Stimulated activated CD8-positive, alpha-beta memory T cell treated with anti-CD3 and anti-CD28 coated beads, Interleukin-4, amount 100 ng/mL, for 24 hours (primary cell): Measurements from ENCODE around the gene NOC2L.
"Not testable (repeated sequence)": the region's sequence is repeated elsewhere in the genome, so short reads cannot be mapped to it uniquely, and the experiment has no call there.

Experiments
- DNase-seq: peaks from one replicate; pipeline ENCODE4 v3.0.0-alpha.2; 2020; ENCODE audit warnings: low read depth

Gene NOC2L

GRCh38 chr1:962381-963300, 3.6 kb upstream of the NOC2L start:
- no peak for DNase-seq

DNA sequence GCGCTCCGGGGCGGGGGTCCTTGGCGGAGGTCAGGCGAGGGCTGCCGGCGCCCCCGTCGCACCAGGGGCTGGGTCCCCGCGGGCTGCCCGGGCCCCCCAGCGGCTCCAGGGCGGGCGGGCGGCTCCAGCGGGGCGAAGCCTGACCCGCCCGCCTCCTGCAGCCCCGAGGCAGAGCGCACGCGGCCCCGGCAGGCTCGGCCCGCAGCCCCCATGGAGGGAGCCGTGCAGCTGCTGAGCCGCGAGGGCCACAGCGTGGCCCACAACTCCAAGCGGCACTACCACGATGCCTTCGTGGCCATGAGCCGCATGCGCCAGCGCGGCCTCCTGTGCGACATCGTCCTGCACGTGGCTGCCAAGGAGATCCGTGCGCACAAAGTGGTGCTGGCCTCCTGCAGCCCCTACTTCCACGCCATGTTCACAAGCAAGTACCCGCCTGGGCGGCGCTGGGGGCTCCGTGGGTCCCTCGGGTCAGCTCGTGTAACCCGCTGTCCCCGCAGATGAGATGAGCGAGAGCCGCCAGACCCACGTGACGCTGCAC, 2.1 kb upstream of the NOC2L start:
- no peak for DNase-seq

- peak; percentile 77 for DNase-seq
Measured at GRCh38 chr1:960363-961131, 1.5 kb upstream of the NOC2L start, which contains the start of gene KLHL17. Gene KLHL17, plus strand, starts transcription at chr1:960584. Its CDS starts 110 bp downstream, at chr1:960694.

DNA sequence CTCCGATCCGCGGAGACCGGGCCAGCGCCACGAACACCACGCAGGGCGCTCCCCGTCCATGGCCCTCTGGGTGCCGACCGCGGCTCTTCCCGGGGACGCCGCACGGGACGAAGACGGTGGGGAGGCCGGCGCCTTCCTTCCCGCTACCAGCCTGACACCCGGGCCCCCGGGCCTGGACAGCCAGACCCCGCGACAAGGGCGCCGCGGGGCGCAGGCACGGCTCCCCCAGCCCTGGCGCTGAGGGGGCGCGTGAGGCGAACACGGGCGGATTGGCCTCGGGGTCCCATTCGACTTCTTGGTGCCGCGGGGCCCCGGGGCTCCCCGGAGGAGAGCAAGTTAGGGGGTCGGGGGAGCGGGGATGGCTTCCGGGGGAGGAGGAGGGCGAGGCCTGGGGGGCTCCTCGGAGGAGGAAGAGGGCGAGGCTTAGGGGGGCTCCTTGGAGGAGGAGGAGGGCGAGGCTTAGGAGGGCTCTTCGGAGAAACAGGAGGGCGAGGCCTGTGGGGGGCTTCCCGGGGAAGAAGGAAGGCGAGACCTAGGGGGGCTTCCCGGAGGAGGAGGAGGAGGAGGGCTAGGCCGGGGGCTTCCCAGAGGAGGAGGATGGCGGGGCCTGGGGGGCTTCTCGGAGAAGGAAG, 791 bp upstream of the NOC2L start:
- no peak for DNase-seq

- no peak for DNase-seq
Measured at GRCh38 chr1:956636-957035, 2.4 kb downstream of the NOC2L start.

DNA sequence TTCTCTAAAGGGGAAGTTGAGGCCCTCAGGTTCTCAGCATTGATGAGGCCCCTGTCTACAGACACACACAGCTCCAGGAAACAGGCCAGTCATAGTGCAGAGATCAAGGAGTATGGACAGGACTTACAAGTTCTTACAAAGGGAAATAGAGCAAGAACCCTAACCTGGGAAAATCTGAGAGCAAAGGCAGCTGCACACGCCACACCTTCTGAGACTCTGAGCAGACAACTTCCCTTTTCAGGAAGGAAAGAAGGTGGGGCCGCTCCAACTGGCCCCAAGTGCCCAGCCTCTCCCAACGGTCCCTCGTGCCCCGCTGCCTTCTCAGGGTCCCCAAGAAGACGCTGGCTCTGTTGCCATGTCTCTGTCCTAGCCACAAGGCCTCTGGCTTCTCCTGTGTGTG, 3.6 kb downstream of the NOC2L start:
- no peak for DNase-seq

DNA sequence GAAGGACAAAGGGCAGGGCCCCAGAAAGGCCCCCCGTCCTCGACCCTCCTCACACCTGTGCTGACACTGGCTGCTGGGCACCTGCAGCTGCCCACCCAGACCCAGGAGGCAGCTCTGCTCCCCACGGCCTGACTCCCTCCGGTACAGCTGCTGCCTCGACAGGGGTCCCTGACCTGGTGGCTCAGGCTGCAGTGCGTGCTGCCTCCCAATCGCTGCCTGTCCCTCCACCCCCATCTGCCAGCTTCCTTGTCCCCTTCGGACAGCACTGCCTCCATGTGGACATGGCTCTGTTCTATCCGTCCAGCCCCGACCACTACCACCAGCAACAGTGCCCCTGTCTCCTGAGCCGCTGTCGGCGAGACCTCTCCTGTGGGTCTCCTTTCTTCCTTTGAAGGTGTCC, 4.1 kb downstream of the NOC2L start:
- no peak for DNase-seq

DNA sequence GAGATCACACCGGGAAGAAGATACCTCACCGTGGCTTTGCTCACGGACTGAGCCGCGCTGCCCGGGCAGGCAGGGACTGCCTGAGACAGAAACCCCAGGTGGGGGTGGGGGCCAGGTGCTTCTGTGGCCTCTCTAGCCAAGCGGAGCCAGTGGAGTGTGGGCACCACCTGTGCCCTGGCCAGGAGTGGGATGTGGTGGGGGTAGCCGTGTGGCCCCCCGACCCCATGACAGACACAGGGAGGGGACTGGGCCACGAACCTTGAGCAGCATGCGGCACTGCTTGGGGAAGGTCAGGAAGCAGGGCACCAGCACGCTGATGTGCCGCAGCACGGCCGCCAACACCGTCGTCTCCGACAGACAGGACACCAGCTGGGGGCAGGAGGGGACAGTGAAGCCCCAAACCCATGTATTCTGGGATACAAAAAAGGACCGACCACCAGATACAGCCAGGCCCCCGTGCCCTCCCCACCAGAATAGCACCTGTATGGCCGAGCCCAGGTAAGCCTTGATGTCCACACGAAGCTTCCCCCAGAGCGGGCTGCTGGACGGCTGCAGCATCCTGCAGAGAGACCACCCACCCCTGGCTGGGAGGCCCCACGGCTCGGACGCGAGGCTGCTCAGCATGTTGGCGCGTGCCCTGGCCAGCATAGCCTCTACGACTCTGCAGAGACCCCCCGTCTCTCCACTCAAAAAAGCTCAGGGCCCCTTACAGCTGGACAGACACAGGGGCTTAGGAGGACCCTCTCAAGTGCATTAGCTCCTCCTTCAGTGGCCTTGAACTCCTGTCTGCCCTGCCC, 5.3 kb downstream of the NOC2L start:
- DNase-seq, result no peak

DNA sequence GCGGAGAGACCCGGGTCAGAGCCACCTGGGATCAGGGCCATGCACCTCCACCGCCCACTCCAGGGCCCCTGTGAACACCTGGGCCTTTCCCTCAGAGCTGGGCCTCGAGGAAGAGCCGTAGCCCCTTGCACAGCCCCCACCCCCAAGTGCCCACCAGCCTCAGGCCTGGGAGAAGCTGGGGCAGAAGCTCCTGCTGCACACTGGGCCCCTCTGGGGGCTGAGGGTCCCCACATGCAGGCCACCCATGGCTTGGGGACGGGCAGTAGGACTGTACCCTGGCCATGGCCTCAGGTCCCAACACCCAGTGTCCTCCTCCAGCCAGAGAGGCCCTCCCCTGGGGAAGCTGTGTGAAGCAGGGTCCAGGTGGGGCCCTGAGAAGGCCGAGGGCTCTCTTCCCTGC, 6.5 kb downstream of the NOC2L start:
- no peak for DNase-seq

- no peak for DNase-seq
Measured at GRCh38 chr1:952201-952600, 6.9 kb downstream of the NOC2L start.

DNA sequence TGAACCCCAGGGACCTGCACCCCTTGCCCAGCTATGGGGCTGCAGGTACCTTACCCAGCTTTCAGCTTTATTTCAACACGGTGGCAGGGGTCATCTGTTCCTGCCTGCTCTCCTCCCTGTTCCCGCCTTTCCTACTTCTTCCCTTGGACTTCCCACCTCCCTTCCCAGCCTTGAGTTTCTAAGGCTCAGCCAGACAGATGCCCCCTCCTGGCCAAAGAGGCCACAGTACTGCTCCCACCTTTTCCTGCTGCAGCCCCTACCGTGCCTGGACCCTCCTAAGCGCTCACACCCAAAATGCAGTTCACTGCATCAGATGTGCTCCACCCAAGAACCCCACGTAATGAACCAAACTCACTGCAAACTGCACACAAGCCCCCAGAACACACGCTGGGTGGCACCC, 7.7 kb downstream of the NOC2L start:
- no peak for DNase-seq

DNA sequence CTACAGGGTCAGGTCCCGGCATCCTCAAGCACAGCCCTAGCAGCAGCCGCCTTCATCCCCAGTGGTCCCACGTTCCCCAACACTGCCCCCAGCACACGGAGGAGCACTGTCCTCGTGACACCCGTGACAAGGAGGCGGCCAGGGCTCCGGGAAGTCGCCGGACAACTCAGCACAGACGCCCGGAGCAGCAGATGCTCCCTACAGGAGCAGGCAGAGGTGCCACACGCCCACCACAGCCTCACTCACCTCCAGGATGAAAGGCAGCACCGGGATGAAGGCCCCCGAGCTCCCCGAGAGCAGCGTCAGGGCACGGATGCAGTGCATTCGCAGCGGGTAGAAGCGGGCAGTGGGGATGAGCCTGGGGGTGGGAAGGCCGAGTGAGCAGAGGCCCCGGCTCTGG, 8.2 kb downstream of the NOC2L start:
- DNase-seq, result no peak

DNA sequence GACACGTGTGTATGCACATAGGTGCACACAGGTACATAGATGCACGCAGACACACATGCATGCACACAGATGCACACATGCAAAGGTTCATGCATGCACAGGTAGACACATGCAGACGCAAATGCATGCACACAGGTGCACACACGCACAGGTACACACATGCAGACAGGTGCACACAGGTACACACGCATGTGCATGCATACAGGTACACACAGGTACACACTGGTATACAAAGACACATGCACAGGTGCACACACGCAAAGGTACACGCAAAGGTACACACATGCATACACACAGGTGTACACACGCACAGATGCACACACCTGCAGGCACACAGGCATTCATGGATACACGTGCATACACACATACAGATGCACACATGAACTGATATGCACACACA, 8.8 kb downstream of the NOC2L start:
- no peak for DNase-seq

DNA sequence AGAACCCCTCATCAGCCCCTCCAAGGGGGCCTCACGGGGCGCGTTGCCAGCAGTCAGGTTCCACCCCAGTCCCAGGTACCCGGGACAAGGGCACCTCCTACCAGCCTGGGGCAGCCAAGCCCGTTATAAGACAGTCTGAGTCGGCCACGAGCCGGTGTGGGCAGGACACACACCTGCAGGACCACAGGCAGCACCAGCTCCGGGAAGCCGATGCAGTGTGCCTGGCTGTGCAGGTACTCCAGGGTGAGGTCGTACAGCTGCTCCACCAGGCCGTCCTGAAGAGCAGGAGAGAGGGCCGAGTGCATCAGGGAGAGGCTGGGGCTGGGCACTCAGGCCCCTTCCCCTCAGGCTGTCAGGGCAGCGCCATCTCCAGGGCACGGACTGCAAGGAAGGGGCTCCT, 11.1 kb downstream of the NOC2L start:
- no peak for DNase-seq

DNA sequence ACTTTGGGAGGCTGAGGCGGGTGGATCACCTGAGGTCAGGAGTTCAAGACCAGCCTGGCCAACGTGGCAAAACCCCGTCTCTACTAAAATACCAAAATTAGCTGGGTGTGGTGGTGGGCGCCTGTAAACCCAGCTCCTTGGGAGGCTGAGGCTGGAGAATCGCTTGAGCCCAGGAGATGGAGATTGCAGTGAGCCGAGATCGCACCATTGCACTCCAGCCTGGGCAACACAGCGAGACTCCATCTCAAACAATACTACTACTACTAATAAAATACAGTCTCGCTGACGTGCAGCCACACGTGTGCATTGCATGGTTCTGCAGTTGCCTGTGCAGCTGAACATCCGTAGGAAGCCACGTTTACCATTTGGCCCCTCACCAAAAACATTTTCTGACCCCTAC, 12.2 kb downstream of the NOC2L start:
- DNase-seq, result not testable (repeated sequence)

GRCh38 chr1:945688-946556, 13.1 kb downstream of the NOC2L start:
- no peak for DNase-seq

GRCh38 chr1:944341-945325, 14.4 kb downstream of the NOC2L start:
- no peak for DNase-seq

DNA sequence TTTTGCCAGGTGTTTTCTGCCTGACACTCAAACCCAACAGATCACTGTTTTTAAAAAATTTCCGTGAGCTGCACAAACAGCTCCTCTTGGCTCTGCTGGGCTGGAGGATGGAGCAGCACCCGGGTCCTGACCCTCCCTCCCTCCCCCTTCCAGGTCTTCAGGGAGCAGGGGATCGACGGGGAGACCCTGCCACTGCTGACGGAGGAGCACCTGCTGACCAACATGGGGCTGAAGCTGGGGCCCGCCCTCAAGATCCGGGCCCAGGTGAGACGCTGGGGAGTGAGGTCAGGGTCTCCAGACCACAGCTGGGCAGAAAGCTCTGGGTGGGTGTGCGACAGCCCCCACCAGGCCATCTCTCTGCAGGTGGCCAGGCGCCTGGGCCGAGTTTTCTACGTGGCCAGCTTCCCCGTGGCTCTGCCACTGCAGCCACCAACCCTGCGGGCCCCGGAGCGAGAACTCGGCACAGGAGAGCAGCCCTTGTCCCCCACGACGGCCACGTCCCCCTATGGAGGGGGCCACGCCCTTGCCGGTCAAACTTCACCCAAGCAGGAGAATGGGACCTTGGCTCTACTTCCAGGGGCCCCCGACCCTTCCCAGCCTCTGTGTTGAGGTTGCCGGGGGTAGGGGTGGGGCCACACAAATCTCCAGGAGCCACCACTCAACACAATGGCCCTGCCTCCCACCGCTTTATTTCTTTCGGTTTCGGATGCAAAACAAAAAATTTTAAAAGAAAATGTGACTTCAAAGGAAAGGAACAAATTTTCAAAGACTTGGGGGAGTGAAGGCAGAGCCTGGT, 15.3 kb downstream of the NOC2L start:
- no peak for DNase-seq
